ENCODE results near the gene PITPNC1. TPM values are rescaled to one million over a fixed set of nuclear protein-coding genes. Genes with fewer than 3 reads are reported as not detected.

The PITPNC1 gene
- total and polyA plus RNA-seq, 2 donors (not counting 3 experiments of a cell fraction or from before 2014, with no cell fraction given): 2.4 to 9.6 TPM

- no peaks in the 10 kb centered on the region for H4K20me1 ChIP-seq (replicated peaks; ENCODE audit: control insufficient read depth, extremely low read depth, insufficient read depth, low read length)
- ChIA-PET POLR2A (no interaction called here), CTCF (interaction anchor here (0.7 to 1.2 kb wide), 2 partner anchors 37 to 48 kb away, joined by 3 read pairs; no protein-coding TSS in a partner anchor)
- no peak overlapping the region for H3K4me2 ChIP-seq (ENCODE audit: insufficient read depth, low read length)
- H3K4me1 ChIP-seq (ENCODE audit: control insufficient read depth, extremely low read depth, insufficient read depth, low read length): no peaks in the 10 kb centered on the region
- intact Hi-C loops (cut with micrococcal nuclease): no loop called here
- DNase-seq (ENCODE audit: low read depth, low spot score) (no peak), FAIRE-seq (no peak)
- no peak overlapping the region for H3K4me3 ChIP-seq (replicated peaks in 1 of 3; ENCODE audit: insufficient read depth in 1 of 3, low read depth in 1 of 3, low read length in 3 of 3)
- H3K27me3 ChIP-seq (ENCODE audit: control insufficient read depth in 2 of 2, insufficient read depth in 2 of 2, low read length in 2 of 2): no peaks in the 10 kb centered on the region
- no peak for TF ChIP-seq CTCF (IDR thresholded peaks at IDR 0.05; ENCODE audit: extremely low read depth in 1 of 2, insufficient read depth in 1 of 2, low read depth in 1 of 2, low read length in 2 of 2)
- no peak for TF ChIP-seq GATA2 (IDR thresholded peaks at IDR 0.05; ENCODE audit: insufficient read depth, insufficient read length, low read depth, low read length)
- TF ChIP-seq POLR2A (IDR thresholded peaks at IDR 0.05; ENCODE audit: low read depth, low read length): no peak
- TF ChIP-seq MYC (IDR thresholded peaks at IDR 0.05; ENCODE audit: low read depth, low read length): no peak
- TF ChIP-seq MAX (IDR thresholded peaks at IDR 0.05; ENCODE audit: insufficient read depth, insufficient read length): no peak
- TF ChIP-seq FOS (IDR thresholded peaks at IDR 0.05; ENCODE audit: borderline replicate concordance, insufficient read depth, low read length): no peak
- TF ChIP-seq JUN (IDR thresholded peaks at IDR 0.05; ENCODE audit: borderline replicate concordance, insufficient read depth, insufficient read length, low read depth): no peak
- TF ChIP-seq EZH2 (IDR thresholded peaks at IDR 0.05; ENCODE audit: borderline replicate concordance, low read depth, low read length, severe bottlenecking): no peak
- TF ChIP-seq POLR2AphosphoS5 (IDR thresholded peaks at IDR 0.05; ENCODE audit: insufficient read depth, low read depth, low read length): no peak
- no peak overlapping the region for H2AFZ ChIP-seq (ENCODE audit: low read depth, low read length)
- no TSS peak for BruUV-seq (replicated peaks)
- H3K9me1 ChIP-seq (replicated peaks; ENCODE audit: control insufficient read depth, extremely low read depth, insufficient read depth, low read length): no peaks in the 10 kb centered on the region
- H3K9me3 ChIP-seq (replicated peaks; ENCODE audit: control insufficient read depth, insufficient read depth, low read length): no peaks in the 10 kb centered on the region
- H3K9ac ChIP-seq (replicated peaks; ENCODE audit: extremely low read depth, insufficient read depth, low read length): no peak overlapping the region
- H3K27ac ChIP-seq (ENCODE audit: insufficient read depth, low read depth, low read length): no peak overlapping the region
- dilution Hi-C loops (cut with MboI; ENCODE audit: extremely low pct_ligation_motif_present, low sequenced_read_pairs): no loop called here
- H3K36me3 ChIP-seq (ENCODE audit: control insufficient read depth in 2 of 2, extremely low read depth in 1 of 2, insufficient read depth in 2 of 2, low read length in 2 of 2): no peaks in the 10 kb centered on the region
- H3K79me2 ChIP-seq (ENCODE audit: control insufficient read depth, insufficient read depth, low read length): no peaks in the 10 kb centered on the region
Measured at GRCh38 chr17:67523101-67523500, 146.0 kb downstream of the PITPNC1 start.

Data from endothelial cell of umbilical vein (primary cell).